22Rv1 (cell line): Measurements from ENCODE around the gene SMIM23.

Experiments used
- ZFX ChIP-seq: fragments of 450-650 bp; IDR thresholded peaks from 2 replicates; pipeline ENCODE4 v1.6.1; 2017; ENCODE audit warnings: antibody characterized with exemption, borderline replicate concordance
- TF ChIP-seq, protein P1 (sequence below): fragments of 450-650 bp; IDR thresholded peaks from 2 replicates; pipeline ENCODE4 v1.5.1; 2017; ENCODE audit warnings: mild to moderate bottlenecking

DNA sequence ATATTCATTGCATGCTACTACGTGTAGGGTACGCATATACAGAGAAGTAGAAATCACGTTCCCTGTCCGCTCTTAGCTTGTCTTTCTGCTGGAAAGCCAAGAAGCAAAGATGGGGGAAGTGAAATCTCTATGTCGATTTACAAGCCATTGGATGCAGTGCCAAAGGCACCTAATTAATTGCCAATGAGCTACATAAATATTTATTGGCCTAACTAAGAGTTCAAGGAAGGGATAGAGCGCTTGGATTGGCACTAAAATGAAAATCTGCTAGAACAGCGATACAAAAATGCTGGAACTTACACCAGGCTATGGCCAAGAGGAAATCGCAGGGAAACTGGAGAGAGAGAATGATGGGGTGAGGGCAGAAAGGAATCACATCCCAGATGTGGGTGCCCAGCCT is 10.8 kb downstream of the SMIM23 start:
- TF ChIP-seq, protein P1, sequence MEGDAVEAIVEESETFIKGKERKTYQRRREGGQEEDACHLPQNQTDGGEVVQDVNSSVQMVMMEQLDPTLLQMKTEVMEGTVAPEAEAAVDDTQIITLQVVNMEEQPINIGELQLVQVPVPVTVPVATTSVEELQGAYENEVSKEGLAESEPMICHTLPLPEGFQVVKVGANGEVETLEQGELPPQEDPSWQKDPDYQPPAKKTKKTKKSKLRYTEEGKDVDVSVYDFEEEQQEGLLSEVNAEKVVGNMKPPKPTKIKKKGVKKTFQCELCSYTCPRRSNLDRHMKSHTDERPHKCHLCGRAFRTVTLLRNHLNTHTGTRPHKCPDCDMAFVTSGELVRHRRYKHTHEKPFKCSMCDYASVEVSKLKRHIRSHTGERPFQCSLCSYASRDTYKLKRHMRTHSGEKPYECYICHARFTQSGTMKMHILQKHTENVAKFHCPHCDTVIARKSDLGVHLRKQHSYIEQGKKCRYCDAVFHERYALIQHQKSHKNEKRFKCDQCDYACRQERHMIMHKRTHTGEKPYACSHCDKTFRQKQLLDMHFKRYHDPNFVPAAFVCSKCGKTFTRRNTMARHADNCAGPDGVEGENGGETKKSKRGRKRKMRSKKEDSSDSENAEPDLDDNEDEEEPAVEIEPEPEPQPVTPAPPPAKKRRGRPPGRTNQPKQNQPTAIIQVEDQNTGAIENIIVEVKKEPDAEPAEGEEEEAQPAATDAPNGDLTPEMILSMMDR = no peak
- TF ChIP-seq ZFX = no peak
